HepG2 (cell line): Measurements from ENCODE around the gene CACNA1D. TPM values are rescaled to one million over a fixed set of nuclear protein-coding genes. Genes with fewer than 3 reads are reported as not detected.

Experiments
- ATF6 ChIP-seq: sonication (generic); formaldehyde crosslinking; conservative IDR thresholded peaks from 2 replicates; pipeline ENCODE4 v1.4.0; 2020; ENCODE audit warnings: missing genetic modification reagents
- CEBPZ ChIP-seq: IDR thresholded peaks from 2 replicates; pipeline ENCODE4 v1.6.1; 2012; ENCODE audit warnings: low read length, improper control_type of control experiment
- CREB1 ChIP-seq, 2 experiments: fragments of 450-650 bp in 1 of 2; IDR thresholded peaks; 2 replicates each; pipeline ENCODE4 v1.6.1; 2016 to 2017; ENCODE audit warnings: control low read depth in 1 of 2, mild to moderate bottlenecking in 1 of 2, missing compliant biosample characterization in 1 of 2, missing genetic modification characterization in 1 of 2
- ISX ChIP-seq: sonication (generic); formaldehyde crosslinking; conservative IDR thresholded peaks from 2 replicates; pipeline ENCODE4 v1.5.0; 2020; ENCODE audit warnings: missing genetic modification reagents
- KDM5B ChIP-seq: sonication (generic); formaldehyde crosslinking; IDR thresholded peaks from 2 replicates; pipeline ENCODE4 v1.4.0; 2020; ENCODE audit warnings: missing genetic modification reagents, mild to moderate bottlenecking, borderline replicate concordance
- PBX2 ChIP-seq: IDR thresholded peaks from 2 replicates; pipeline ENCODE4 v1.6.1; 2016; ENCODE audit warnings: control low read depth
- PREB ChIP-seq: sonication (generic); formaldehyde crosslinking; IDR thresholded peaks from 2 replicates; pipeline ENCODE4 v1.4.0; 2020; ENCODE audit warnings: missing genetic modification reagents
- RCOR2 ChIP-seq: IDR thresholded peaks from 2 replicates; pipeline ENCODE4 v1.6.1; 2016; ENCODE audit warnings: missing biosample characterization, missing genetic modification reagents
- SNRNP70 ChIP-seq: fragments of 200-400 bp; formaldehyde crosslinking; IDR thresholded peaks from 2 replicates; pipeline ENCODE4 v1.6.1; 2017; ENCODE audit warnings: mild to moderate bottlenecking, low read depth, low read length, moderate library complexity
- TAF1 ChIP-seq: sonication (generic); formaldehyde crosslinking; IDR thresholded peaks from 2 replicates; pipeline ENCODE4 v1.4.0; 2020; ENCODE audit warnings: missing genetic modification reagents
- TIGD3 ChIP-seq: sonication (generic); formaldehyde crosslinking; IDR thresholded peaks from 2 replicates; pipeline ENCODE4 v1.5.1; 2020; ENCODE audit warnings: mild to moderate bottlenecking, missing genetic modification reagents, borderline replicate concordance
- YY1 ChIP-seq: IDR thresholded peaks from 2 replicates; pipeline ENCODE4 v1.6.1; 2011; ENCODE audit warnings: low read length, low read depth, moderate library complexity, mild to moderate bottlenecking; ENCODE audit not compliant: insufficient read depth, insufficient replicate concordance
- ZKSCAN1 ChIP-seq: fragments of 150-350 bp; IDR thresholded peaks from 2 replicates; pipeline ENCODE4 v1.6.1; 2014; ENCODE audit warnings: low read length
- ZNF20 ChIP-seq: sonication (generic); formaldehyde crosslinking; IDR thresholded peaks from 2 replicates; pipeline ENCODE4 v1.4.0; 2020; ENCODE audit warnings: mild to moderate bottlenecking, moderate library complexity, missing genetic modification reagents
- ZNF713 ChIP-seq: sonication (generic); formaldehyde crosslinking; IDR thresholded peaks from 2 replicates; pipeline ENCODE4 v1.4.0; 2020; ENCODE audit warnings: mild to moderate bottlenecking, missing genetic modification reagents
- polyA plus RNA-seq, 8 experiments: library from polyadenylated mRNA; depleted of rRNA in 3 of 8; stranded (reverse) in 7 of 8; unstranded in 1 of 8; fragments of >200 nt; fragmentation: Illumina TruSeq in 4 of 8; extraction: Trizol in 4 of 8; gene quantifications; 2 replicates each; pipeline versions ENCODE4 v1.2.1 to v1.2.3, GENCODE V29; 2011 to 2016; ENCODE audit warnings: low read depth in 4 of 8, missing spikeins in 1 of 8, mixed read lengths in 1 of 8; ENCODE audit not compliant: insufficient read depth in 1 of 8
- total RNA-seq, 5 experiments: library from RNA; depleted of rRNA; stranded (reverse); fragments of >200 nt; fragmentation: Illumina TruSeq; extraction: Trizol; gene quantifications; 2 replicates each; pipeline ENCODE4 v1.2.3, GENCODE V29; 2016; ENCODE audit warnings: low read depth in 1 of 5
- TF ChIP-seq, protein P1 (sequence below): sonication (generic); formaldehyde crosslinking; IDR thresholded peaks from 2 replicates; pipeline ENCODE4 v1.4.0; 2020; ENCODE audit warnings: missing genetic modification reagents

CACNA1D gene
- total and polyA plus RNA-seq, 2 of the 13 experiments (the other 11 are each of a cell fraction or from before 2014, with no cell fraction given) = 0.26 to 0.38 TPM

GRCh38 chr3:53846134-53846850, 351.9 kb downstream of the CACNA1D start, which contains the start of the genes CHDH and IL17RB (continued):
- TF ChIP-seq CREB1 (IDR thresholded peaks at IDR 0.05) (no peak), CREB1 (CRISPR knock-in tag; IDR thresholded peaks at IDR 0.05) (no peak), ZKSCAN1 (no peak), TIGD3 (CRISPR knock-in tag) (no peak), ISX (CRISPR knock-in tag) (no peak), CEBPZ (no peak), PREB (CRISPR knock-in tag) (no peak), RCOR2 (CRISPR knock-in tag) (no peak), KDM5B (peak; percentile 82; the same call in 1 of the 2 replicates), ATF6 (no peak), PBX2 (CRISPR knock-in tag) (no peak), ZNF20 (CRISPR knock-in tag) (no peak), YY1 (peak; percentile 74), ZNF713 (CRISPR knock-in tag) (no peak), SNRNP70 (no peak), TAF1 (CRISPR knock-in tag) (peak; percentile 71)
- TF ChIP-seq, protein P1, sequence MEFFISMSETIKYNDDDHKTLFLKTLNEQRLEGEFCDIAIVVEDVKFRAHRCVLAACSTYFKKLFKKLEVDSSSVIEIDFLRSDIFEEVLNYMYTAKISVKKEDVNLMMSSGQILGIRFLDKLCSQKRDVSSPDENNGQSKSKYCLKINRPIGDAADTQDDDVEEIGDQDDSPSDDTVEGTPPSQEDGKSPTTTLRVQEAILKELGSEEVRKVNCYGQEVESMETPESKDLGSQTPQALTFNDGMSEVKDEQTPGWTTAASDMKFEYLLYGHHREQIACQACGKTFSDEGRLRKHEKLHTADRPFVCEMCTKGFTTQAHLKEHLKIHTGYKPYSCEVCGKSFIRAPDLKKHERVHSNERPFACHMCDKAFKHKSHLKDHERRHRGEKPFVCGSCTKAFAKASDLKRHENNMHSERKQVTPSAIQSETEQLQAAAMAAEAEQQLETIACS = peak; percentile 82
